22Rv1 (cell line): ENCODE data around the gene MYMX.

Source experiments
- CTCF ChIP-seq: fragments of 450-650 bp; IDR thresholded peaks from 2 replicates; pipeline ENCODE4 v1.5.1; 2017; ENCODE audit warnings: mild to moderate bottlenecking
- ZFX ChIP-seq: fragments of 450-650 bp; IDR thresholded peaks from 2 replicates; pipeline ENCODE4 v1.6.1; 2017; ENCODE audit warnings: antibody characterized with exemption, borderline replicate concordance

- TF ChIP-seq CTCF: no peak
- TF ChIP-seq ZFX: no peak
These were observed 38.9 kb upstream of the MYMX start for GRCh38 chr6:44177691-44178423.
